Breast epithelium (tissue), 4 donors: Measurements from ENCODE around the gene ARHGEF28. TPM values are rescaled to one million over a fixed set of nuclear protein-coding genes. Genes with fewer than 3 reads are reported as not detected.

Experiments used
- DNase-seq, 2 donors: peaks; one replicate each; pipeline ENCODE4 v3.0.0-alpha.2; 2019; ENCODE audit warnings: low spot score in 2 of 2
- H3K27ac ChIP-seq, 2 donors: fragments of 200-600 bp; sonication (generic) in 1 of 2; one replicate each; pipeline ENCODE4 v1.5.1; 2016 to 2019; ENCODE audit warnings: mild to moderate bottlenecking in 1 of 2
- H3K27me3 ChIP-seq, 2 donors: fragments of 200-600 bp; sonication (generic) in 1 of 2; one replicate each; pipeline versions ENCODE4 v1.5.1 to v1.6.0; 2017 to 2019; ENCODE audit warnings: control low read depth in 1 of 2, mild to moderate bottlenecking in 1 of 2
- H3K36me3 ChIP-seq: fragments of 200-600 bp; one replicate; pipeline ENCODE4 v1.5.1; 2019
- H3K4me1 ChIP-seq, 2 donors: fragments of 200-600 bp; sonication (generic); one replicate each; pipeline ENCODE4 v1.5.1; 2016 to 2019; ENCODE audit warnings: control low read depth in 1 of 2
- H3K4me3 ChIP-seq, 3 donors: fragments of 200-600 bp; sonication (generic); 1 replicate in 2 of 3; 2 replicates in 1 of 3; pipeline ENCODE4 v1.5.1; 2016 to 2019; ENCODE audit warnings: mild to moderate bottlenecking in 3 of 3, moderate library complexity in 2 of 3
- H3K9me3 ChIP-seq, 2 donors: fragments of 200-600 bp; sonication (generic) in 1 of 2; one replicate each; pipeline ENCODE4 v1.5.1; 2016 to 2019; ENCODE audit warnings: control low read depth in 1 of 2
- POLR2A ChIP-seq: fragments of 450-650 bp; IDR thresholded peaks from one replicate; pipeline ENCODE4 v1.6.1; 2016; ENCODE audit warnings: antibody characterized with exemption, mild to moderate bottlenecking, moderate library complexity
- POLR2AphosphoS5 ChIP-seq, 3 donors: sonication (generic); formaldehyde crosslinking; IDR thresholded peaks; one replicate each; pipeline ENCODE4 v1.6.1; 2017; ENCODE audit warnings: antibody characterized with exemption in 3 of 3
- intact Hi-C: fragments of 100-400 bp; cut with DNase I; formaldehyde crosslinking; loops from one replicate; pipeline ENCODE4 v1.15.1; 2023; ENCODE audit warnings: low total_unique reads
- total RNA-seq, 3 donors: library from RNA; depleted of rRNA; stranded (reverse); fragments of >200 nt; gene quantifications; one replicate each; pipeline ENCODE4 v1.1.0, GENCODE V29; 2016
- TF ChIP-seq, protein P1 (sequence below), 3 donors: fragments of 450-650 bp; IDR thresholded peaks; one replicate each; pipeline ENCODE4 v1.5.1; 2016 to 2017; ENCODE audit warnings: antibody characterized with exemption in 3 of 3, mild to moderate bottlenecking in 3 of 3, moderate library complexity in 3 of 3

Gene ARHGEF28
- total RNA-seq, 3 donors from 2014 or later = 11.4 to 65.4 (median 31.5) TPM

GRCh38 chr5:73909474-73909873, 283.5 kb downstream of the ARHGEF28 start:
- no peak overlapping the region for H3K27ac ChIP-seq
- no peak for DNase-seq
- peaks cover 0 to 7% of the 10 kb centered on the region in 2 donors for H3K4me1 ChIP-seq
- H3K9me3 ChIP-seq = no peaks in the 10 kb centered on the region
- TF ChIP-seq POLR2A (no peak), POLR2AphosphoS5 (IDR thresholded peaks at IDR 0.05) (no peak)
- TF ChIP-seq, protein P1, sequence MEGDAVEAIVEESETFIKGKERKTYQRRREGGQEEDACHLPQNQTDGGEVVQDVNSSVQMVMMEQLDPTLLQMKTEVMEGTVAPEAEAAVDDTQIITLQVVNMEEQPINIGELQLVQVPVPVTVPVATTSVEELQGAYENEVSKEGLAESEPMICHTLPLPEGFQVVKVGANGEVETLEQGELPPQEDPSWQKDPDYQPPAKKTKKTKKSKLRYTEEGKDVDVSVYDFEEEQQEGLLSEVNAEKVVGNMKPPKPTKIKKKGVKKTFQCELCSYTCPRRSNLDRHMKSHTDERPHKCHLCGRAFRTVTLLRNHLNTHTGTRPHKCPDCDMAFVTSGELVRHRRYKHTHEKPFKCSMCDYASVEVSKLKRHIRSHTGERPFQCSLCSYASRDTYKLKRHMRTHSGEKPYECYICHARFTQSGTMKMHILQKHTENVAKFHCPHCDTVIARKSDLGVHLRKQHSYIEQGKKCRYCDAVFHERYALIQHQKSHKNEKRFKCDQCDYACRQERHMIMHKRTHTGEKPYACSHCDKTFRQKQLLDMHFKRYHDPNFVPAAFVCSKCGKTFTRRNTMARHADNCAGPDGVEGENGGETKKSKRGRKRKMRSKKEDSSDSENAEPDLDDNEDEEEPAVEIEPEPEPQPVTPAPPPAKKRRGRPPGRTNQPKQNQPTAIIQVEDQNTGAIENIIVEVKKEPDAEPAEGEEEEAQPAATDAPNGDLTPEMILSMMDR (IDR thresholded peaks at IDR 0.05) = no peak
- H3K27me3 ChIP-seq = no peaks in the 10 kb centered on the region
- no peaks in the 10 kb centered on the region for H3K36me3 ChIP-seq
- H3K4me3 ChIP-seq = no peak overlapping the region
- intact Hi-C loops = no loop called here

DNA sequence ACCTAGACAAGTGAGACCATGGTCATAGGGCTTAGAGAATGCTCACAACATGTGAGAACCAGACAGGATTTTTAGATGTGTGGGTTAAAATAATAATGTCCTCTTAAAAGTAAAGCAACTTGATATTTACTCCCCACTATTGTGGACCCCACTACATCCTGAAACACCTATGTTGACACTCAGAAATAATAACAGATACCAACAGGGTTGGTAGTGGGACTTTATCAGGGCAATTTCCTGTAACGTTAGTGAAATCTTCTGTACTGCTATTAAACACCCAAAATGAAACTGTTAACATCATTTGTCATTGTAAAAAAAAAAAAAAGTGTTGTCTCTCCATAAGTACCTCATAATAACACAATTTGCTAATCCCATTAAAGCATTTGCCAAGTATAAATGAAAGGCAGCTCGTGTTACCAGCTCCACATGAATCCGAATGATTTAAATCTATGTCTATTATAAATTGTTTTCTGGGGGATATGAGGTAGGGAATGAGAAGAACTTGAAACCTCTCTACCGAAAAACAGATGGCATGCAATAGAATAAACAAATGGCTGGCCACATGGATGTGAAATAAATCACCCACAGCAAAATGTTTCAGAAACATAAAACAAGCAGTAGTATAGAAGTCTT, 285.9 kb downstream of the ARHGEF28 start:
- no peak for DNase-seq
- Histone ChIP-seq H3K4me3 (no peak overlapping the region), H3K9me3 (no peaks in the 10 kb centered on the region), H3K27ac (no peak overlapping the region), H3K36me3 (no peaks in the 10 kb centered on the region), H3K4me1 (peaks cover 0 to 7% of the 10 kb centered on the region in 2 donors), H3K27me3 (no peaks in the 10 kb centered on the region)
- intact Hi-C loops = no loop called here
- TF ChIP-seq POLR2AphosphoS5 (IDR thresholded peaks at IDR 0.05) = no peak

DNA sequence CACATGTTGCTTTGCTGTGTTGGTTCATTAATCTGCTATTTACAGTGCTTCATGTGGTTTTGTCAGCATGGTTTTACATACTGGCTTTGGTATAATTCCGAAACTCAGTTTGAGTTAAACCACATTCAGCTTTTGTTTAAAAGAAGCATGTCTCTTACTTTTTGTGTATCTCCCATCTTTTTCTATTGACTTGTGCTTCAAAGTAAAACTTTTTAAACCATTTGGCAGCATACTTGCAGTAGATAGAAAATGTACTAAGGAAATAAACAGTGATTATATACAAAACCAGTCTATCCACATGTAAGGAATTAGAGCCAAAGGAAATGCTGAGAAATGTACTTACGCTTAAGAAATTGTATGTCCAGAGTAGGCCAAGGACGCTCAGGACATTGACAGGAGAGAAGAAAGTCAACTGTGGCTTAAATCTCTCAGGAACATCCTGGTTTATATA, 286.9 kb downstream of the ARHGEF28 start:
- DNase-seq = no peak
- no peaks in the 10 kb centered on the region for H3K27me3 ChIP-seq
- H3K27ac ChIP-seq = peak overlapping the region in 1 of 2 donors; percentile 37
- intact Hi-C loops = no loop called here
- H3K36me3 ChIP-seq = no peaks in the 10 kb centered on the region
- H3K9me3 ChIP-seq = no peaks in the 10 kb centered on the region
- TF ChIP-seq, protein P1 (IDR thresholded peaks at IDR 0.05) = no peak
- no peak for TF ChIP-seq POLR2A
- no peak for TF ChIP-seq POLR2AphosphoS5 (IDR thresholded peaks at IDR 0.05)
- peaks cover 2 to 8% of the 10 kb centered on the region in 2 donors for H3K4me1 ChIP-seq
- no peak overlapping the region for H3K4me3 ChIP-seq

DNA sequence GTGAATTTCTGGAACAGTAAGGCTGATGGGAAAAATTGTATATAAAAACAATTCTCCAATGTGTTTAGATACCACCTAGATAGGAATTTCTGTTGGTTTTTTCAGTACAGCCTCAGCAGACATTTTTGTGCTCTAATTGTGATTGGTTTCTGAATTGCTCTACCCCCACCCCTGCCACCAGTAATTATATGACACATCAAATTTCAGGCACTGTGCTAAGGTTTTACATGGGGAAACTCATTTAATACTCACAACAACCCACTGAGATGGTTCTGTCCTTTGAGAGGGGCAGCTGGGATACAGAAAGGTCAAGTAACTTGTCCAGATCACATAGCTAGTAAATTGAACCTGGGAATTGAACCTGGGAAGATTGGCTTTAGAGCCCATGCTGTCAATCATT, 288.0 kb downstream of the ARHGEF28 start:
- Histone ChIP-seq H3K27ac (no peak overlapping the region), H3K4me1 (peaks cover 2 to 8% of the 10 kb centered on the region in 2 donors), H3K36me3 (no peaks in the 10 kb centered on the region), H3K4me3 (no peak overlapping the region), H3K27me3 (no peaks in the 10 kb centered on the region), H3K9me3 (no peaks in the 10 kb centered on the region)
- TF ChIP-seq POLR2A (no peak), POLR2AphosphoS5 (IDR thresholded peaks at IDR 0.05) (no peak)
- TF ChIP-seq, protein P1 (IDR thresholded peaks at IDR 0.05) = no peak
- DNase-seq = no peak
- intact Hi-C loops = no loop called here

GRCh38 chr5:73915345-73915744, 289.3 kb downstream of the ARHGEF28 start:
- no peak for TF ChIP-seq POLR2A
- TF ChIP-seq POLR2AphosphoS5 (IDR thresholded peaks at IDR 0.05) = no peak
- TF ChIP-seq, protein P1 (IDR thresholded peaks at IDR 0.05) = no peak
- intact Hi-C loops = no loop called here
- no peak for DNase-seq

More at GRCh38 chr5:73915345-73915744, 289.3 kb downstream of the ARHGEF28 start:
- Histone ChIP-seq H3K27ac (no peak overlapping the region), H3K4me1 (peaks cover 2 to 8% of the 10 kb centered on the region in 2 donors), H3K9me3 (no peaks in the 10 kb centered on the region), H3K36me3 (no peaks in the 10 kb centered on the region), H3K4me3 (no peak overlapping the region), H3K27me3 (no peaks in the 10 kb centered on the region)
